ENCODE results near the gene ATP6V1G2. TPM values are rescaled to one million over a fixed set of nuclear protein-coding genes. Genes with fewer than 3 reads are reported as not detected.

Gene ATP6V1G2
- polyA plus RNA-seq, 1 donor from 2014 or later: 56.7 TPM

- Histone ChIP-seq H3K36me3 (ENCODE audit: insufficient read depth, low read length) (no peaks in the 10 kb centered on the region), H3K9ac (ENCODE audit: low read length) (no peak overlapping the region), H2AFZ (ENCODE audit: low read depth, low read length) (no peak overlapping the region), H3K27ac (ENCODE audit: low read length) (no peak overlapping the region), H3K4me2 (ENCODE audit: low read length) (no peak overlapping the region), H3K4me3 (ENCODE audit: low read length) (no peak overlapping the region), H3K79me2 (replicated peaks; ENCODE audit: insufficient read depth, low read length) (no peaks in the 10 kb centered on the region), H4K20me1 (ENCODE audit: insufficient read depth) (no peaks in the 10 kb centered on the region), H3K27me3 (ENCODE audit: insufficient read depth, low read depth, low read length) (no peaks in the 10 kb centered on the region), H3K9me3 (ENCODE audit: low read length) (no peaks in the 10 kb centered on the region), H3K9me2 (ENCODE audit: insufficient read depth, low read length) (no peaks in the 10 kb centered on the region), H3F3A (ENCODE audit: insufficient read depth, low read length, poor library complexity, severe bottlenecking) (no peaks in the 10 kb centered on the region)
- no peak for TF ChIP-seq TAF1 (IDR thresholded peaks at IDR 0.05; ENCODE audit: low read depth)
- TF ChIP-seq POLR2AphosphoS5 (IDR thresholded peaks at IDR 0.05): no peak
- no peak for TF ChIP-seq REST (IDR thresholded peaks at IDR 0.05; ENCODE audit: borderline replicate concordance)
- TF ChIP-seq SMC3 (conservative IDR thresholded peaks at IDR 0.05; ENCODE audit: poor library complexity): no peak
- no peak for TF ChIP-seq RAD21 (conservative IDR thresholded peaks at IDR 0.05)
- TF ChIP-seq EZH2 (IDR thresholded peaks at IDR 0.05; ENCODE audit: borderline replicate concordance, insufficient read depth, low read length, poor library complexity, severe bottlenecking): no peak
- no peak for TF ChIP-seq MXI1 (conservative IDR thresholded peaks at IDR 0.05; ENCODE audit: poor library complexity, severe bottlenecking)
- TF ChIP-seq CTCF (IDR thresholded peaks at IDR 0.05; ENCODE audit: poor library complexity, severe bottlenecking): no peak
- TF ChIP-seq EP300 (conservative IDR thresholded peaks at IDR 0.05; ENCODE audit: poor library complexity, severe bottlenecking): no peak
Observed at GRCh38 chr6:31560697-31561058, 14.3 kb upstream of the ATP6V1G2 start.

- H3K36me3 ChIP-seq (ENCODE audit: insufficient read depth, low read length): no peaks in the 10 kb centered on the region
- H3K9me2 ChIP-seq (ENCODE audit: insufficient read depth, low read length): no peaks in the 10 kb centered on the region
- H3K9ac ChIP-seq (ENCODE audit: low read length): no peak overlapping the region
- no peaks in the 10 kb centered on the region for H3K27me3 ChIP-seq (ENCODE audit: insufficient read depth, low read depth, low read length)
- no peak for TF ChIP-seq CTCF (IDR thresholded peaks at IDR 0.05; ENCODE audit: poor library complexity, severe bottlenecking)
- no peak for TF ChIP-seq REST (IDR thresholded peaks at IDR 0.05; ENCODE audit: borderline replicate concordance)
- no peak for TF ChIP-seq EZH2 (IDR thresholded peaks at IDR 0.05; ENCODE audit: borderline replicate concordance, insufficient read depth, low read length, poor library complexity, severe bottlenecking)
- no peak for TF ChIP-seq TAF1 (IDR thresholded peaks at IDR 0.05; ENCODE audit: low read depth)
- no peak overlapping the region for H3K4me3 ChIP-seq (ENCODE audit: low read length)
- H3F3A ChIP-seq (ENCODE audit: insufficient read depth, low read length, poor library complexity, severe bottlenecking): no peaks in the 10 kb centered on the region
- no peaks in the 10 kb centered on the region for H3K9me3 ChIP-seq (ENCODE audit: low read length)
- H2AFZ ChIP-seq (ENCODE audit: low read depth, low read length): no peak overlapping the region
- H3K79me2 ChIP-seq (replicated peaks; ENCODE audit: insufficient read depth, low read length): no peaks in the 10 kb centered on the region
- no peaks in the 10 kb centered on the region for H4K20me1 ChIP-seq (ENCODE audit: insufficient read depth)
- no peak overlapping the region for H3K4me2 ChIP-seq (ENCODE audit: low read length)
- H3K27ac ChIP-seq (ENCODE audit: low read length): no peak overlapping the region
Observed at GRCh38 chr6:31559958-31560696, 13.7 kb upstream of the ATP6V1G2 start.

Data from neural cell (in vitro differentiated cells).